GM21528 (cell line): ENCODE measurements around the gene WT1.
A peak's percentile ranks its signal among the peaks of the same experiment; 100 is the strongest.
"Not testable (repeated sequence)": the region's sequence is repeated elsewhere in the genome, so short reads cannot be mapped to it uniquely, and the experiment has no call there.

Source experiments
- ATAC-seq: cut with Tn5 transposase; IDR thresholded peaks from one replicate; pipeline ENCODE4 v1.9.1; 2021; ENCODE audit warnings: mild to moderate bottlenecking, moderate library complexity; ENCODE audit not compliant: unreplicated experiment, low FRiP score

Gene WT1

GRCh38 chr11:32390712-32391111 is 44.6 kb downstream of the WT1 start:
- ATAC-seq, result no peak

GRCh38 chr11:32388871-32389770 is 46.2 kb downstream of the WT1 start:
- ATAC-seq, result no peak

GRCh38 chr11:32388365-32388764 is 47.0 kb downstream of the WT1 start:
- ATAC-seq, result no peak

GRCh38 chr11:32387411-32387810 is 47.9 kb downstream of the WT1 start:
- ATAC-seq, result no peak

DNA sequence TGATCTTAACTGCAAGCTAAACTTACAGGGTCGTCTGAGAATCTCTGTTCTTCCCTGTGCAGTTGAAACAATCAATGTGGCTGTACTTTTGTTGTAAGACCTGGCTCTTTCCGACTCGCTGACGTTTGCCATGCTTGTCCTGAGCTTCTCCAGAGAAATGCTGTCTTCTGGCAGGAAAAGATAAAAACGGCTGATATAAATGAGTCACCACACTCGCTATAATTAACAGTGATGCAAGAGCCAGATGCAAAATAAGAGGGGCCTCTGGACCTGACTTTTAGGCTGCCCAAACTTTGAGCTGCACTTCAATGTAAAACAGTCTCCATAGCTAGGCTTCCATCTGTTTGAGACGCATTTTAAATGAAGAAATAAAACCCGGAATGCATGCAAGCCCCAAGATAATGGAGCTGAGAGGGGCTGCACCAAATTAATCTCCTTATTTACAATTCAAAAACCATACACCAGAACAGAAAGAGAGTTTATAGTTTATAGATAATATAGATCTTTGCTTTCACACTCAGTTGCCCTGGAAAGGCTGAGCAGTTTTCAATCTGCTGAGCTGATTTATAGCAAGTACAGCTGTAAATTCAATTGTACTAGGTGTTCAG is 48.5 kb downstream of the WT1 start:
- ATAC-seq, result no peak

DNA sequence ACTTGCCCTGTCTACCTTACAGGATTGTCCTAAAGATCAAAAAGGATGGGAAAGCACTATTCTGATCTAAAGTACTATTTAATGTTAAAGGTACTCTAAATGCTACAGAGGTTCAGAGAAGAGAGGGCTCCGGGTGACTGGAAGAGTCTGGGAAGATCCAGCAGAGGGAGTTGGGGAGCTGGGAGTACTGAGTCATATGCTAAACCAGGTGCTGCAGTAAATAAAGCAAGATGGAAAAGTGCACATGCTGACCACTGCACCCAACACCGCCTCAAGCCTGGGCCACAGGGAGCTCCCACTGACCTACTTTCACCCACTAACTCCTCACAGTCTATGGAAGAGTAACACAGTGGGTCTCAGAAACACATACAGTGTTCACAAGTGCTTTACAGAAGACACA is 49.3 kb downstream of the WT1 start:
- ATAC-seq, result no peak

DNA sequence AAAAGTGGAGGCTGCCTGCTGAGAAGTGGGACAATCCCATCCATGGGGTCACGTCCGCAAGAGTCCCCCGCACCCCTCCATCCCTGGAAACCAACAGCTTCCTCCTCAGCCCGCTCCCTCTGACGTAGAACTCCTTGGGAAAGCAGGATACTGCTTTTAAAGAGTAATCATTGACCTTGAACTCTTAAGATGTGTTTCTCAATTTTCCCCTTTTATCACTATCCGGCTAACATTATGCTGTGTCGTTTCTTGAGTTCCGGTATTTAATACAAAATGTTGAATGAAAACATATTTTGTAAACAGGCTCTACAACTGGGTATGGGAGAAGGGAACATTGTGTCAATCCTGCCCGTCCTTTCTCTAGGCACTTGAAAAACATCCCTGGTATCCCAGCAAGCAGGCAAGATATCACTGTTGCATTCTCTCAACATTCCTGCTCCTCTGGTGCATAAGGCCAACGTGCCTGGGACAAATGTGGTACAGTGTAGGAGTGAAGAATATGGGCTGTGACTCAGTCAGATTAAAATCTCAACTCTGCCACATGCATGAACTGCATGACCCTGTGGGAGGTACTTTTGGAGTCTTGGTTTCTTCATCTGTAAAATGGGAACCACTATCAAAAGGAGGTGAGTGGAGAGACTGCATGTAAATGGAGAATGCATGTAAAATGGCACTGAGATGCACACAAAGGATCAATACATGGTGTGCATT is 52.8 kb downstream of the WT1 start:
- ATAC-seq, result no peak

- ATAC-seq, result no peak
Measured at GRCh38 chr11:32381179-32381578, 54.2 kb downstream of the WT1 start.

DNA sequence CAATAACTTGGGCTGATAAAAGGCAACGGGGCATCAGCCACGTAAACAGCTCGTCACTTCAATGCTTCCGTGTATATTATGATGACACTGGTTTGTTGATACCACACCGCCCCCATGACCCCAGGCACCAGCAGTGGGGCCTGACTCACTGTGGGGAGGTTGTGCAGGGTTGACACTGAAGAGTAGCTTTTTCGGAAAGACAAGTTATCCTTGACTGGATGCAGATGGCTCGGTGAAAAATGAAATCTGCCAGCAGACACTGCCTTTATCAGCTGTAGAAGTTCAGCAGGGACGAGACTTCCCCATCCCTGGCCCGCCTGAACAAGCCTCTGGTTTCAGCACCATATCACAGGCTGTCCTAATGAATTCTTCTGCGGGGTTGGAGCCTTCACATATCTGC is 55.6 kb downstream of the WT1 start:
- no peak for ATAC-seq

GRCh38 chr11:32375826-32376225 is 59.5 kb downstream of the WT1 start:
- ATAC-seq, result no peak

GRCh38 chr11:32374261-32374711 is 61.1 kb downstream of the WT1 start:
- ATAC-seq, result peak; percentile 70

GRCh38 chr11:32369987-32370386 is 65.4 kb downstream of the WT1 start:
- ATAC-seq, result not testable (repeated sequence)

- ATAC-seq, result no peak
Measured at GRCh38 chr11:32366666-32367065, 68.7 kb downstream of the WT1 start.

DNA sequence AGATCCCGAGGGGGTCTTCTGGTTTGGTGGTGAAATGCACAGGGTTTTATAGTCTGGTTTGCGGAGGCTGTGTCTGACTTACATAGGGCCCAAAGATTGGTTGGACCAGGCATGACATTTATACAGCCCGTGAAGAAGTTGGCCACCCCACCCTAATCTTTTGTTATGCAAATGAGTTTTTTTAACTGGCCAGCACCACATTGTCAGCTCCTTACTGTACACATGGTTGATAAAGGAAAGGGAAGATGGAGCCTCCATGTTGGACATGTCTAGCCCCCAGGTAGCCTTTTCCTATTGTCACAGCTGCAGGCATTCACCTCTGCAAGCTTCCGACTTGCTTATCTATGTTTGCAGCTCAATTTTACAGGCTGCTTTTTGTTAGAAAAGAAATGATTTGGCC is 70.1 kb downstream of the WT1 start:
- ATAC-seq, result no peak

GRCh38 chr11:32358729-32359128 is 76.6 kb downstream of the WT1 start:
- ATAC-seq, result no peak

- ATAC-seq, result no peak
Measured at GRCh38 chr11:32353884-32354283, 81.5 kb downstream of the WT1 start.

GRCh38 chr11:32348502-32348901 is 86.8 kb downstream of the WT1 start:
- ATAC-seq, result no peak

DNA sequence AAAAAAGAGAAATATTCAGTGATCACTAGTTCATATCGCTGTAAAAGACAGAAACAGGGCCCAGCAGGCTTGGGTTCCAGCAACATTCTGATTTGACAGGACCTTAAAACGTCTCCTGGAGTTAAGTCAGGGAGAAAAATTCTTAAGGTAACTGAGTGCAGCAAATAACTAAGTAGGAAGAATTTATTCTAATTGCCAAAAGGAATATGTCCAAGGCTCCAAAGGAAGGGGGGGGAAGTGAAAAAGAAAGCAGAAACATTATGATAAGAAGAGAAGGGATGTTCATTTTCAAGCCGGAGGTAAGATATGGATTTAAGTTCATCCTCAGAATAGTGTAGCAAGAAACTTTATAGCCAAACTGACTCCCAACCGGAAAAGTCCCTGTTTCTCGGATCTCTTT is 90.4 kb downstream of the WT1 start:
- no peak for ATAC-seq

- no peak for ATAC-seq
Measured at GRCh38 chr11:32343325-32344008, 91.9 kb downstream of the WT1 start.
